Smooth muscle cell of the coronary artery (primary cell): ENCODE results near the gene SLC22A23. TPM values are rescaled to one million over a fixed set of nuclear protein-coding genes. Genes with fewer than 3 reads are reported as not detected.

Source experiments
- total RNA-seq: library from RNA; depleted of rRNA; stranded (reverse); fragments of >200 nt; gene quantifications from 2 replicates; pipeline ENCODE4 v1.2.3, GENCODE V29; 2014; ENCODE audit warnings: low replicate concordance

The SLC22A23 gene
- total RNA-seq, result 3.4 and 25.2 TPM in 2 replicates

DNA sequence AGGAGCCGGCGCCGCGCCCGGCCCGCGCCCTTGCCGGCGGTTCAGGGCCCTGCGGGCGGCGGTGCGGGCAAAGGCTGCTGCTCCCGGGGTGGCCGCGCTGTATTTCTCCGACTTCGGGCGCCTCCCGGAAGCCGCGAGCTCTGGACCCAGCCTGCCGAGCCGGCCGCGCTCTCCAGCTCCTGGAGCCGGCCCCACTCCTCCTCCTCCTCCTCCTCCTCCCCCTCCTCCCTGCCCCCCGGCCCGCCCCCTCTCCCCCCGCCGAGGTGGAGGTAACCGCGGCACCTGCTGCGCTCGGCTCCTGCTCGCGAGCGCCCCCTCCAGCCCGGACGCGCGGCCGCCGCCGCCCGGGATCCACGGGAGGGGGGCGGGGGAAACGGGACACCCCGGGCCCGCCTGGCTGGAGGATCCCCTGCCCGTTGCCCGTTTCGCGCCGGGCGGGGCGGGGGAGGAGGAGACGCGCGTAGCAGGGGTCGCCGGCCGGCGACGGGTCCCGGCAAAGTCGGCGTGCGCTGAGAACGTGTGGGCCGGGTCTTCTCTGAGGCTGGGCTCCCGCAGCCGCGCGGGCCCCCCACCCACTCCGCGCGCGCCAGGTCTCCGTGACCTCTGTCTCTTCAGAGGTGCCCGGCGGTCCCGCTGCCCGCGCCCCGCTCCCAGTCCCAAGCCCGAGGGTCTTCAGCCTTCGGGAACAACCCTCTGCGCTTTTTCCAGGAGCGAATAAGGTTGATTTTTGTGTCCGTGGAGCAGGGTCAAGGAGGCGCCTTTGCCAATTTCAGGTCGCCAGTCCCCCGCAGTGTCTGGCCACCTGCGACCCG, at the start of gene SLC22A23:
Gene SLC22A23 (minus strand): TSS at position 153 of the 812 bp plus-strand sequence. CDS start 491 bp downstream, outside the sequence.

DNA sequence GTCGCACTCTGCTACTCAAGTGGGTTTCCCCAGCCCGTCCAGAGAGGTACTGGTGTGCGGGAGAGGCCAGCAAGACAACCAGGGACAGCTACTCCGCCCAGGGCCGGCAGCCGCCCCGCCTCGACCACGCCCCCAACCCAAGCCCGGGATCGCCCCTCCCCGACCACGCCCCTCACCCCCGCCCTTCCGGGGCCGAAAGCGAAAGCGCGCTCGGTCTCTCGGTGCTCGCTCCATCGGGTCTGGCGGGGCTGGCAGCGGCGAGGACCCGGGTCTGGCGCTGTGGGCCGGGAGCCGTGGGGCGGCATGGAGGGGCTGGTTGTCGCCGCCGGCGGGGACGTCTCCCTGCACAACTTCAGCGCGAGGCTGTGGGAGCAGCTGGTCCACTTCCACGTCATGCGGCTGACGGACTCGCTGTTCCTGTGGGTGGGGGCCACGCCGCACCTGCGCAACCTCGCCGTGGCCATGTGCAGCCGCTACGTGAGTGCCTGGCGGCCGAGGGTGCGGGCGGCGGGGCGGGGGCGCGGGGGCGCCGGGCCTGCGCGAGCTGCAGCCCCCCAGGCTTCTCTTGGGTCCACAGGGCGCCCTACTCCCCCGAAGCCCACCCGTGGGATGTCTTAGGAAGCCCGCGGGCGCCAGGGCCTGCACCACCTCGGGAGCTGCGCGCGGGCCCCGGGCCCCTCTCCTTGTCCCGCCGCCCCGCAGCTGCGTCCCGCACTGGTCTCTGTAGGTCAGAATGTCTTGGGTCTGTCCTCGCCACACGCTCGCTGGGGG, 197.9 kb downstream of the SLC22A23 start, which contains the start of gene PSMG4:
Gene PSMG4 (plus strand): TSS at position 228 of the 771 bp plus-strand sequence. CDS start 76 bp downstream, at position 304.

GRCh38 chr6:3227363-3228045, 229.3 kb downstream of the SLC22A23 start, which contains the start of gene TUBB2B:
Gene TUBB2B (minus strand): TSS chr6:3227653. CDS start chr6:3227543, 110 bp downstream.

Other genes starting within 250 kb of the SLC22A23 start
- gene TUBB2B, start 229.4 kb downstream of the SLC22A23 start, total RNA-seq, result 4.1 and 6.3 TPM in 2 replicates
- 36.7 and 45.8 TPM in 2 replicates for gene PSMG4, start 198.1 kb downstream of the SLC22A23 start, total RNA-seq